K562 (cell line): Measurements from ENCODE around the gene SRGAP3. TPM values are rescaled to one million over a fixed set of nuclear protein-coding genes. Genes with fewer than 3 reads are reported as not detected.

Source experiments
- ATAC-seq: fragments of 200-7000 bp; cut with Tn5 transposase; 3 replicates; pipeline ENCODE4 v1.9.1; 2020; ENCODE audit warnings: moderate library complexity
- BruUV-seq: library from RNA; stranded (reverse); fragments of 400-500 nt; replicated peaks from 2 replicates; lab custom pipeline; 2021; lab: Mats Ljungman, UMichigan
- CTCF ChIA-PET: fragments of 300-600 bp; formaldehyde crosslinking; extraction: SDS; loops from one replicate; lab custom pipeline; 2021; ENCODE audit warnings: low intra/inter-chr PET ratio; lab: Yijun Ruan, JAX
- POLR2A ChIA-PET: fragments of 300-600, 350-650 bp; sonication (Branson Sonifier 250); formaldehyde crosslinking; extraction: SDS; loops from one replicate; lab custom pipeline; 2021; ENCODE audit warnings: antibody characterized with exemption, inconsistent platforms; lab: Yijun Ruan, JAX
- DNase-seq, 4 experiments: peaks; one replicate each; pipeline versions ENCODE4 v3.0.0 to v3.0.0-alpha.2; 2011 to 2018; ENCODE audit warnings: low spot score in 3 of 4, mixed read lengths in 3 of 4; ENCODE audit errors: extremely low read depth in 1 of 4
- FAIRE-seq: peaks from 2 replicates; lab custom pipeline; 2011; peaks lifted over from hg19 to GRCh38; lab: Jason Lieb, UNC
- H2AFZ ChIP-seq: 2 replicates; pipeline ENCODE4 v1.6.0; 2011; ENCODE audit warnings: low read depth, low read length, control low read depth, inconsistent platforms
- H3K27ac ChIP-seq: fragments of 200-600 bp; 3 replicates; pipeline ENCODE4 v1.8.0; 2011; ENCODE audit warnings: low read depth, mild to moderate bottlenecking, control low read depth, inconsistent platforms, low read length, moderate library complexity, mixed read lengths; ENCODE audit errors: extremely low read depth
- H3K27me3 ChIP-seq, 2 experiments: fragments of 300-600 bp in 1 of 2; 2 replicates in 1 of 2; 3 replicates in 1 of 2; pipeline versions ENCODE4 v1.6.0 to v1.8.0; 2011; ENCODE audit warnings: inconsistent platforms in 2 of 2, low read length in 2 of 2, mild to moderate bottlenecking in 1 of 2, mixed read lengths in 1 of 2, moderate library complexity in 1 of 2; ENCODE audit not compliant: control insufficient read depth in 2 of 2, insufficient read depth in 2 of 2
- H3K36me3 ChIP-seq: fragments of 300-600 bp; 3 replicates; pipeline ENCODE4 v1.8.0; 2011; ENCODE audit warnings: mild to moderate bottlenecking, low read length, inconsistent platforms; ENCODE audit not compliant: control insufficient read depth, insufficient read depth
- H3K4me1 ChIP-seq, 2 experiments: fragments of 200-600 bp in 1 of 2; replicated peaks in 1 of 2; 2 replicates in 1 of 2; 3 replicates in 1 of 2; pipeline versions ENCODE4 v1.5.1 to v1.8.0; 2011; ENCODE audit warnings: inconsistent platforms in 2 of 2, low read length in 2 of 2, mild to moderate bottlenecking in 1 of 2, mixed read lengths in 1 of 2, moderate library complexity in 1 of 2; ENCODE audit not compliant: control insufficient read depth in 2 of 2, insufficient read depth in 2 of 2
- H3K4me2 ChIP-seq: 2 replicates; pipeline ENCODE4 v1.6.1; 2011; ENCODE audit warnings: low read length, control low read depth, inconsistent platforms, mixed read lengths; ENCODE audit not compliant: insufficient read depth
- H3K4me3 ChIP-seq: fragments of 200-600 bp; sonication (generic), shearing (Covaris generic); 2 replicates; pipeline ENCODE4 v1.5.1; 2016; ENCODE audit warnings: control low read depth, inconsistent platforms
- H3K79me2 ChIP-seq: fragments of 200-600 bp; 3 replicates; pipeline ENCODE4 v1.8.0; 2011; ENCODE audit warnings: low read length, inconsistent platforms; ENCODE audit not compliant: control insufficient read depth, insufficient read depth
- H3K9ac ChIP-seq, 2 experiments: 2 replicates each; pipeline versions ENCODE4 v1.6.0 to v1.6.1; 2011; ENCODE audit warnings: low read depth in 2 of 2, low read length in 2 of 2, control low read depth in 1 of 2, inconsistent platforms in 1 of 2, mild to moderate bottlenecking in 1 of 2, mixed read lengths in 1 of 2; ENCODE audit not compliant: insufficient read depth in 1 of 2
- H3K9me1 ChIP-seq: one replicate; pipeline ENCODE4 v1.6.0; 2011; ENCODE audit warnings: inconsistent platforms, mild to moderate bottlenecking, low read length, moderate library complexity; ENCODE audit not compliant: control insufficient read depth, insufficient read depth
- H3K9me3 ChIP-seq: replicated peaks from 2 replicates; pipeline ENCODE4 v1.5.1; 2011; ENCODE audit warnings: low read depth, low read length, inconsistent platforms; ENCODE audit not compliant: control insufficient read depth, insufficient read depth
- H4K20me1 ChIP-seq: replicated peaks from 2 replicates; pipeline ENCODE4 v1.6.1; 2011; ENCODE audit warnings: low read length, inconsistent platforms, mixed read lengths; ENCODE audit not compliant: control insufficient read depth, insufficient read depth
- BDP1 ChIP-seq: IDR thresholded peaks from 3 replicates; pipeline ENCODE4 v1.6.1; 2011; ENCODE audit not compliant: insufficient read length, insufficient read depth
- CBX8 ChIP-seq: fragments of 200-600 bp; sonication (generic); IDR thresholded peaks from 2 replicates; pipeline ENCODE4 v1.6.1; 2012; ENCODE audit warnings: borderline replicate concordance, mixed run types, low read depth, mild to moderate bottlenecking, moderate library complexity, mixed read lengths, low read length, control low read depth, inconsistent platforms; ENCODE audit not compliant: poor library complexity, severe bottlenecking; ENCODE audit errors: extremely low read depth
- CCAR2 ChIP-seq: fragments of 200-400 bp; formaldehyde crosslinking; IDR thresholded peaks from 2 replicates; pipeline ENCODE4 v1.6.1; 2017; ENCODE audit warnings: mild to moderate bottlenecking, low read depth, low read length
- CCNT2 ChIP-seq: IDR thresholded peaks from 2 replicates; pipeline ENCODE4 v1.6.1; 2011; ENCODE audit warnings: borderline replicate concordance, low read depth, mild to moderate bottlenecking, moderate library complexity, mixed read lengths, low read length; ENCODE audit not compliant: insufficient read length; ENCODE audit errors: extremely low read depth
- E2F4 ChIP-seq: sonication (generic); formaldehyde crosslinking; IDR thresholded peaks from 2 replicates; pipeline ENCODE4 v1.8.0; 2022; ENCODE audit warnings: mild to moderate bottlenecking, low read depth, missing genetic modification reagents
- ESRRA ChIP-seq: fragments of 450-650 bp; IDR thresholded peaks from 2 replicates; pipeline ENCODE4 v1.6.1; 2014; ENCODE audit warnings: low read depth, mild to moderate bottlenecking, moderate library complexity, borderline replicate concordance
- HDGF ChIP-seq: fragments of 450-650 bp; IDR thresholded peaks from 2 replicates; pipeline ENCODE4 v1.6.1; 2016
- NR1H2 ChIP-seq: sonication (generic); formaldehyde crosslinking; IDR thresholded peaks from 2 replicates; pipeline ENCODE4 v1.4.0; 2020; ENCODE audit warnings: mild to moderate bottlenecking, missing genetic modification reagents
- PBX2 ChIP-seq, 2 experiments: IDR thresholded peaks in 1 of 2; conservative IDR thresholded peaks in 1 of 2; 2 replicates each; pipeline ENCODE4 v1.6.1; 2016; ENCODE audit warnings: low read depth in 2 of 2, mild to moderate bottlenecking in 1 of 2, missing compliant biosample characterization in 1 of 2, missing genetic modification characterization in 1 of 2, moderate library complexity in 1 of 2
- PCBP2 ChIP-seq: fragments of 200-400 bp; formaldehyde crosslinking; IDR thresholded peaks from 2 replicates; pipeline ENCODE4 v1.6.1; 2018; ENCODE audit warnings: low read length, low read depth, mild to moderate bottlenecking, moderate library complexity; ENCODE audit not compliant: poor library complexity, severe bottlenecking
- SRSF9 ChIP-seq: fragments of 200-400 bp; formaldehyde crosslinking; IDR thresholded peaks from 2 replicates; pipeline ENCODE4 v1.6.1; 2017; ENCODE audit warnings: low read depth, low read length, borderline replicate concordance
- ZFP30 ChIP-seq: fragments of 250-450 bp; sonication (Bioruptor Pico); IDR thresholded peaks from 2 replicates; pipeline ENCODE4 v1.8.0; 2022; ENCODE audit warnings: moderate library complexity, mild to moderate bottlenecking, inconsistent platforms, borderline replicate concordance
- ZNF12 ChIP-seq: sonication (generic); formaldehyde crosslinking; IDR thresholded peaks from 2 replicates; pipeline ENCODE4 v1.4.0; 2020; ENCODE audit warnings: mild to moderate bottlenecking, missing genetic modification reagents
- ZNF347 ChIP-seq: fragments of 450-650 bp; formaldehyde crosslinking; IDR thresholded peaks from 2 replicates; pipeline ENCODE4 v1.4.0; 2020; ENCODE audit warnings: low read depth, mild to moderate bottlenecking, moderate library complexity
- WGBS: fragments of 100-300 bp; shearing (Covaris generic); methylation state at CpG from one replicate; pipeline ENCODE4 v1.1.6; 2016; ENCODE audit warnings: low coverage, mixed read lengths; ENCODE audit not compliant: insufficient coverage; ENCODE audit errors: missing lambda C conversion rate; 5-methylcytosine and 5-hydroxymethylcytosine counted together
- in situ Hi-C: fragments of 300-500 bp; cut with MboI; formaldehyde crosslinking; loops from 4 replicates; pipeline ENCODE4 v1.15.0; 2018; ENCODE audit warnings: inconsistent platforms, mixed read lengths
- intact Hi-C: fragments of 100-400 bp; cut with micrococcal nuclease; formaldehyde crosslinking; loops from 2 replicates; pipeline ENCODE4 v1.14.2; 2022
- polyA plus RNA-seq, 8 experiments: library from polyadenylated mRNA; depleted of rRNA in 4 of 8; stranded (reverse) in 5 of 8; unstranded in 3 of 8; fragments of >200 nt; fragmentation: Nextera tagmentation in 2 of 8; fragmentation: Illumina TruSeq in 1 of 8; extraction: Ambion mirVana in 2 of 8; extraction: Trizol in 1 of 8; gene quantifications; 2 replicates each; pipeline versions ENCODE4 v1.2.1 to v1.2.3, GENCODE V29; 2011 to 2014; ENCODE audit warnings: inconsistent platforms in 1 of 8, missing spikeins in 1 of 8
- total RNA-seq, 7 experiments: library from RNA; depleted of rRNA in 6 of 7; stranded (reverse); fragments of >200 nt in 6 of 7; fragmentation: Illumina TruSeq in 2 of 7; extraction: Trizol in 2 of 7; gene quantifications; 2 replicates each; pipeline versions ENCODE4 v1.2.1 to v1.2.3, GENCODE V29; 2011 to 2021; ENCODE audit warnings: low replicate concordance in 1 of 7

The SRGAP3 gene
- total and polyA plus RNA-seq, 9 of the 15 experiments (the other 6 are each of a cell fraction or from before 2014, with no cell fraction given), result 0.11 to 0.85 (median 0.35) TPM; not detected in 2

- TF ChIP-seq CBX8 (no peak), BDP1 (no peak), ZNF347 (CRISPR knock-in tag) (no peak)
- TF ChIP-seq, all 486 proteins: peak for 0
Measured at GRCh38 chr3:9123840-9124239, 125.6 kb downstream of the SRGAP3 start (continued).

GRCh38 chr3:9122732-9123364 lies 126.6 kb downstream of the SRGAP3 start:
- Histone ChIP-seq H3K36me3 (no peaks in the 10 kb centered on the region), H3K27me3 (peaks cover 29 to 65% of the 10 kb centered on the region in 2 experiments), H3K27ac (no peak overlapping the region), H4K20me1 (peaks cover 7% of the 10 kb centered on the region; the same call in 1 of the 2 replicates), H3K9ac (no peak overlapping the region), H3K4me1 (no peaks in the 10 kb centered on the region), H3K79me2 (no peaks in the 10 kb centered on the region), H3K4me3 (no peak overlapping the region), H3K9me3 (no peaks in the 10 kb centered on the region), H3K4me2 (no peak overlapping the region), H2AFZ (no peak overlapping the region), H3K9me1 (no peaks in the 10 kb centered on the region)
- in situ Hi-C loops, result no loop called here
- ATAC-seq (no peak), FAIRE-seq (no peak), DNase-seq (no peak)
- POLR2A ChIA-PET, result interaction anchor here (0.6 to 1.0 kb wide), 2 partner anchors 13 to 861 kb away, joined by 3 to 7 read pairs; no protein-coding TSS in a partner anchor
- CTCF ChIA-PET, result no interaction called here
- intact Hi-C loops, result no loop called here
- under 1% methylated on average over 7 of the region's 7 CpGs for WGBS
- BruUV-seq, result no TSS peak
- TF ChIP-seq E2F4, result no peak
- TF ChIP-seq SRSF9, result no peak
- no peak for TF ChIP-seq ZFP30 (CRISPR knock-in tag)
- TF ChIP-seq ESRRA, result no peak
- TF ChIP-seq NR1H2 (CRISPR knock-in tag), result no peak
- TF ChIP-seq CCNT2, result no peak
- TF ChIP-seq CCAR2, result no peak
- no peak for TF ChIP-seq HDGF
- no peak for TF ChIP-seq PCBP2
- TF ChIP-seq ZNF12 (CRISPR knock-in tag), result no peak
- TF ChIP-seq PBX2 (CRISPR knock-in tag; IDR thresholded peaks at IDR 0.05; ENCODE audit: low read depth), result no peak
- TF ChIP-seq PBX2 (tag; conservative IDR thresholded peaks at IDR 0.05; ENCODE audit: low read depth), result no peak
